IMR-90 (cell line): ENCODE data around the gene KLHL8. TPM values are rescaled to one million over a fixed set of nuclear protein-coding genes. Genes with fewer than 3 reads are reported as not detected.

ENCODE experiments used
- ATAC-seq: fragments of 200-7000 bp; cut with Tn5 transposase; 2 replicates; pipeline ENCODE4 v1.9.1; 2020; ENCODE audit warnings: low read depth, mild to moderate bottlenecking, moderate library complexity
- BruUV-seq: library from RNA; stranded (reverse); fragments of 400-500 nt; replicated peaks from 2 replicates; lab custom pipeline; 2021; lab: Mats Ljungman, UMichigan
- CTCF ChIA-PET: fragments of 300-600 bp; formaldehyde crosslinking; extraction: SDS; loops from one replicate; lab custom pipeline; 2021; ENCODE audit warnings: antibody characterized with exemption; lab: Yijun Ruan, JAX
- POLR2A ChIA-PET: fragments of 300-600 bp; sonication (Branson Sonifier 250); formaldehyde crosslinking; loops from one replicate; lab custom pipeline; 2022; ENCODE audit warnings: antibody characterized with exemption; ENCODE audit not compliant: unreplicated experiment; lab: Charles Lee
- DNase-seq: peaks from one replicate; pipeline ENCODE4 v3.0.0; 2013
- H2AFZ ChIP-seq: replicated peaks from 2 replicates; pipeline ENCODE3; 2013; ENCODE audit warnings: low read length, mild to moderate bottlenecking; ENCODE audit not compliant: poor library complexity
- H2AK5ac ChIP-seq: 2 replicates; pipeline ENCODE4 v1.6.1; 2013; ENCODE audit warnings: low read depth, low read length, inconsistent platforms
- H2AK9ac ChIP-seq: replicated peaks from 2 replicates; pipeline ENCODE3; 2013; ENCODE audit warnings: mild to moderate bottlenecking, low read depth, low read length, moderate library complexity; ENCODE audit not compliant: poor library complexity
- H2BK120ac ChIP-seq: 2 replicates; pipeline ENCODE4 v1.6.1; 2013; ENCODE audit warnings: low read depth, low read length, inconsistent platforms
- H2BK15ac ChIP-seq: 3 replicates; pipeline ENCODE4 v1.6.1; 2013; ENCODE audit warnings: low read depth, low read length, inconsistent platforms
- H2BK20ac ChIP-seq: 2 replicates; pipeline ENCODE4 v1.6.1; 2013; ENCODE audit warnings: low read depth, mild to moderate bottlenecking, inconsistent platforms, low read length, moderate library complexity
- H2BK5ac ChIP-seq: 2 replicates; pipeline ENCODE4 v1.6.1; 2013; ENCODE audit warnings: mild to moderate bottlenecking, low read depth, low read length, inconsistent platforms; ENCODE audit not compliant: poor library complexity, severe bottlenecking
- H3K14ac ChIP-seq: replicated peaks from 2 replicates; pipeline ENCODE4 v1.6.1; 2013; ENCODE audit warnings: low read depth, low read length, inconsistent platforms
- H3K18ac ChIP-seq: 2 replicates; pipeline ENCODE4 v1.6.1; 2013; ENCODE audit warnings: low read depth, low read length, control low read depth
- H3K23ac ChIP-seq: 2 replicates; pipeline ENCODE4 v1.6.1; 2013; ENCODE audit warnings: low read depth, low read length, inconsistent platforms
- H3K27ac ChIP-seq: 2 replicates; pipeline ENCODE4 v1.5.1; 2013; ENCODE audit warnings: mild to moderate bottlenecking, control low read depth, low read length; ENCODE audit not compliant: insufficient read depth
- H3K27me3 ChIP-seq: 2 replicates; pipeline ENCODE4 v1.6.1; 2013; ENCODE audit warnings: low read length; ENCODE audit not compliant: control insufficient read depth, insufficient read depth
- H3K36me3 ChIP-seq: 2 replicates; pipeline ENCODE4 v1.6.1; 2013; ENCODE audit warnings: low read length, mixed read lengths; ENCODE audit not compliant: control insufficient read depth, insufficient read depth
- H3K4ac ChIP-seq: 2 replicates; pipeline ENCODE4 v1.6.1; 2013; ENCODE audit warnings: low read depth, low read length, inconsistent platforms
- H3K4me1 ChIP-seq: 2 replicates; pipeline ENCODE4 v1.6.1; 2013; ENCODE audit warnings: low read length, mixed read lengths; ENCODE audit not compliant: control insufficient read depth, insufficient read depth
- H3K4me2 ChIP-seq: 2 replicates; pipeline ENCODE4 v1.6.1; 2013; ENCODE audit warnings: low read depth, mild to moderate bottlenecking, control low read depth, low read length, moderate library complexity
- H3K4me3 ChIP-seq: 2 replicates; pipeline ENCODE4 v1.5.1; 2013; ENCODE audit warnings: low read depth, mild to moderate bottlenecking, control low read depth, low read length, moderate library complexity; ENCODE audit not compliant: insufficient read depth
- H3K56ac ChIP-seq: 2 replicates; pipeline ENCODE4 v1.6.1; 2013; ENCODE audit warnings: low read length, inconsistent platforms; ENCODE audit not compliant: insufficient read depth; ENCODE audit errors: extremely low read depth
- H3K79me1 ChIP-seq, 2 experiments: 2 replicates each; pipeline ENCODE4 v1.6.1; 2013; ENCODE audit warnings: low read length in 2 of 2, inconsistent platforms in 1 of 2, low read depth in 1 of 2
- H3K9ac ChIP-seq: 2 replicates; pipeline ENCODE4 v1.6.1; 2013; ENCODE audit warnings: low read depth, low read length, control low read depth
- H3K9me1 ChIP-seq: 2 replicates; pipeline ENCODE4 v1.6.1; 2013; ENCODE audit warnings: low read length, inconsistent platforms; ENCODE audit not compliant: insufficient read depth
- H3K9me3 ChIP-seq: 2 replicates; pipeline ENCODE4 v1.6.1; 2013; ENCODE audit warnings: low read length; ENCODE audit not compliant: control insufficient read depth, insufficient read depth
- H4K20me1 ChIP-seq: 2 replicates; pipeline ENCODE4 v1.6.1; 2013; ENCODE audit warnings: low read length, inconsistent platforms; ENCODE audit not compliant: insufficient read depth
- H4K5ac ChIP-seq: 2 replicates; pipeline ENCODE4 v1.6.1; 2013; ENCODE audit warnings: mild to moderate bottlenecking, low read depth, low read length, control low read depth
- H4K8ac ChIP-seq, 2 experiments: 2 replicates each; pipeline ENCODE4 v1.6.1; 2013; ENCODE audit warnings: low read depth in 2 of 2, low read length in 2 of 2, control low read depth in 1 of 2, inconsistent platforms in 1 of 2
- H4K91ac ChIP-seq: 2 replicates; pipeline ENCODE4 v1.6.1; 2013; ENCODE audit warnings: low read depth, low read length, inconsistent platforms; ENCODE audit not compliant: insufficient read depth
- CEBPB ChIP-seq: IDR thresholded peaks from 2 replicates; pipeline ENCODE4 v1.6.1; 2012; ENCODE audit warnings: low read depth, low read length, improper control_type of control experiment
- CTCF ChIP-seq: conservative IDR thresholded peaks from 2 replicates; pipeline ENCODE4 v1.5.1; 2012; ENCODE audit warnings: mild to moderate bottlenecking, low read depth, low read length, improper control_type of control experiment
- ELK1 ChIP-seq: fragments of 150-350 bp; IDR thresholded peaks from 2 replicates; pipeline ENCODE4 v1.6.1; 2016; ENCODE audit warnings: low read depth, mild to moderate bottlenecking, low read length, moderate library complexity, borderline replicate concordance
- FOS ChIP-seq: fragments of 150-350 bp; IDR thresholded peaks from 2 replicates; pipeline ENCODE4 v1.6.1; 2016; ENCODE audit warnings: low read depth, low read length
- MAFK ChIP-seq: IDR thresholded peaks from 2 replicates; pipeline ENCODE4 v1.6.1; 2012; ENCODE audit warnings: low read depth, low read length, improper control_type of control experiment
- MXI1 ChIP-seq: IDR thresholded peaks from 2 replicates; pipeline ENCODE4 v1.6.1; 2012; ENCODE audit warnings: low read depth, mild to moderate bottlenecking, low read length, moderate library complexity, borderline replicate concordance
- NFE2L2 ChIP-seq: fragments of 150-350 bp; IDR thresholded peaks from 2 replicates; pipeline ENCODE4 v1.6.1; 2016; ENCODE audit warnings: low read depth, mild to moderate bottlenecking, low read length
- USF2 ChIP-seq: fragments of 150-350 bp; IDR thresholded peaks from 2 replicates; pipeline ENCODE4 v1.6.1; 2017; ENCODE audit warnings: mild to moderate bottlenecking, antibody characterized with exemption, low read length, low read depth
- WGBS, 2 experiments: methylation state at CpG; one replicate each; pipeline versions ENCODE4 v1.1.5 to v1.1.7; 2013; ENCODE audit warnings: missing lambda C conversion rate in 2 of 2; ENCODE audit not compliant: insufficient read length in 1 of 2; ENCODE audit errors: extremely low coverage in 2 of 2; 5-methylcytosine and 5-hydroxymethylcytosine counted together
- dilution Hi-C: fragments of 300-500 bp; cut with HindIII; formaldehyde crosslinking; loops from one replicate; pipeline ENCODE4 v1.14.3; 2018; ENCODE audit warnings: low sequenced_read_pairs; ENCODE audit not compliant: unreplicated experiment
- in situ Hi-C: fragments of 300-500 bp; cut with MboI; formaldehyde crosslinking; loops from 3 replicates; pipeline ENCODE4 v1.14.3; 2019; ENCODE audit warnings: low sequenced_read_pairs, inconsistent platforms, mixed read lengths
- intact Hi-C: fragments of 100-400 bp; cut with micrococcal nuclease; formaldehyde crosslinking; loops from 2 replicates; pipeline ENCODE4 v1.10.0; 2022
- polyA plus RNA-seq, 3 experiments: library from polyadenylated mRNA; depleted of rRNA; stranded (reverse); fragments of >200 nt; gene quantifications; 2 replicates each; pipeline ENCODE4 v1.2.3, GENCODE V29; 2012; ENCODE audit warnings: low replicate concordance in 1 of 3
- total RNA-seq: library from RNA; depleted of rRNA; stranded (reverse); fragments of >200 nt; gene quantifications from 2 replicates; pipeline ENCODE4 v1.2.3, GENCODE V29; 2012

The KLHL8 gene
- total and polyA plus RNA-seq, 2 of the 4 experiments (the other 2 are of a cell fraction): 3.1 to 9.5 TPM

- no peak for TF ChIP-seq ELK1
These were observed 99.8 kb downstream of the KLHL8 start (continued) for GRCh38 chr4:87120411-87121162.

- Histone ChIP-seq H3K18ac (peak overlapping the region; percentile 81; the same call in 1 of the 2 replicates), H2BK20ac (peak overlapping the region; percentile 81), H4K20me1 (no peaks in the 10 kb centered on the region), H2AK9ac (no peak overlapping the region), H3K4me3 (no peak overlapping the region), H3K27me3 (no peaks in the 10 kb centered on the region), H2AK5ac (peak overlapping the region; percentile 92), H3K4me1 (peaks cover 28% of the 10 kb centered on the region), H3K79me1 (peaks cover 40 to 56% of the 10 kb centered on the region in 2 experiments), H3K14ac (peak overlapping the region; percentile 89), H2BK120ac (peak overlapping the region; percentile 92), H4K8ac (peak overlapping the region; percentile 77 to 91; a peak in 3 of 4 replicates), H2BK5ac (peak overlapping the region; percentile 95), H3K4ac (peak overlapping the region; percentile 89; the same call in 1 of the 2 replicates), H2AFZ (no peak overlapping the region), H3K36me3 (peaks cover 11% of the 10 kb centered on the region), H4K91ac (peak overlapping the region; percentile 91), H2BK15ac (peak overlapping the region; percentile 85; the same call in 1 of the 3 replicates), H3K9me1 (peaks cover 18% of the 10 kb centered on the region), H3K27ac (peak overlapping the region; percentile 2; the same call in 1 of the 2 replicates), H3K9me3 (no peaks in the 10 kb centered on the region), H3K9ac (no peak overlapping the region), H3K4me2 (peak overlapping the region; percentile 24; the same call in 1 of the 2 replicates), H4K5ac (peak overlapping the region; percentile 58), H3K23ac (peak overlapping the region; percentile 54; the same call in 1 of the 2 replicates), H3K56ac (no peak overlapping the region)
- ChIA-PET POLR2A (no interaction called here), CTCF (interaction anchor here (1.0 to 1.8 kb wide), 2 partner anchors 13 to 198 kb away, joined by 4 to 6 read pairs; no protein-coding TSS in a partner anchor)
- intact Hi-C loops: loop anchor here (10.0 kb wide), 1 partner anchor 195 kb away; no protein-coding TSS in a partner anchor
- ATAC-seq: no peak
- 100% methylated on average over 2 of the region's 4 CpGs; no CpG with 5 or more reads in 1 of the 2 experiments for WGBS, 2 experiments
- DNase-seq: no peak
- dilution Hi-C loops: no loop called here
- in situ Hi-C loops: loop anchor here (25.0 kb wide), 1 partner anchor 633 kb away; no protein-coding TSS in a partner anchor
- no TSS peak for BruUV-seq
- TF ChIP-seq USF2: no peak
- TF ChIP-seq MAFK: no peak
- no peak for TF ChIP-seq CTCF
- TF ChIP-seq CEBPB: no peak
- no peak for TF ChIP-seq NFE2L2
- TF ChIP-seq MXI1: no peak
- TF ChIP-seq FOS: no peak
- TF ChIP-seq ELK1: no peak
These were observed 100.4 kb downstream of the KLHL8 start for GRCh38 chr4:87120010-87120409.
